ENCODE measurements around the gene IL17RE. TPM values are rescaled to one million over a fixed set of nuclear protein-coding genes. Genes with fewer than 3 reads are reported as not detected.
"Not testable (repeated sequence)": the region's sequence is repeated elsewhere in the genome, so short reads cannot be mapped to it uniquely, and the experiment has no call there.

IL17RE gene
- polyA plus RNA-seq, 1 donor from 2014 or later: 0.52 TPM

GRCh38 chr3:9937486-9938238 lies 35.0 kb downstream of the IL17RE start:
- H3K4me2 ChIP-seq (ENCODE audit: low read length): no peak overlapping the region
- H3K9ac ChIP-seq (ENCODE audit: low read length): no peak overlapping the region
- H3F3A ChIP-seq (ENCODE audit: insufficient read depth, low read length, poor library complexity, severe bottlenecking): no peaks in the 10 kb centered on the region
- no peaks in the 10 kb centered on the region for H3K36me3 ChIP-seq (ENCODE audit: insufficient read depth, low read length)
- no peak overlapping the region for H3K4me3 ChIP-seq (ENCODE audit: low read length)
- no peaks in the 10 kb centered on the region for H3K79me2 ChIP-seq (replicated peaks; ENCODE audit: insufficient read depth, low read length)
- no peaks in the 10 kb centered on the region for H4K20me1 ChIP-seq (ENCODE audit: insufficient read depth)
- H3K9me2 ChIP-seq (ENCODE audit: insufficient read depth, low read length): no peaks in the 10 kb centered on the region
- no peak for TF ChIP-seq CTCF (IDR thresholded peaks at IDR 0.05; ENCODE audit: poor library complexity, severe bottlenecking)
- TF ChIP-seq MXI1 (conservative IDR thresholded peaks at IDR 0.05; ENCODE audit: poor library complexity, severe bottlenecking): no peak
- TF ChIP-seq EP300 (conservative IDR thresholded peaks at IDR 0.05; ENCODE audit: poor library complexity, severe bottlenecking): no peak
- TF ChIP-seq, protein P1, sequence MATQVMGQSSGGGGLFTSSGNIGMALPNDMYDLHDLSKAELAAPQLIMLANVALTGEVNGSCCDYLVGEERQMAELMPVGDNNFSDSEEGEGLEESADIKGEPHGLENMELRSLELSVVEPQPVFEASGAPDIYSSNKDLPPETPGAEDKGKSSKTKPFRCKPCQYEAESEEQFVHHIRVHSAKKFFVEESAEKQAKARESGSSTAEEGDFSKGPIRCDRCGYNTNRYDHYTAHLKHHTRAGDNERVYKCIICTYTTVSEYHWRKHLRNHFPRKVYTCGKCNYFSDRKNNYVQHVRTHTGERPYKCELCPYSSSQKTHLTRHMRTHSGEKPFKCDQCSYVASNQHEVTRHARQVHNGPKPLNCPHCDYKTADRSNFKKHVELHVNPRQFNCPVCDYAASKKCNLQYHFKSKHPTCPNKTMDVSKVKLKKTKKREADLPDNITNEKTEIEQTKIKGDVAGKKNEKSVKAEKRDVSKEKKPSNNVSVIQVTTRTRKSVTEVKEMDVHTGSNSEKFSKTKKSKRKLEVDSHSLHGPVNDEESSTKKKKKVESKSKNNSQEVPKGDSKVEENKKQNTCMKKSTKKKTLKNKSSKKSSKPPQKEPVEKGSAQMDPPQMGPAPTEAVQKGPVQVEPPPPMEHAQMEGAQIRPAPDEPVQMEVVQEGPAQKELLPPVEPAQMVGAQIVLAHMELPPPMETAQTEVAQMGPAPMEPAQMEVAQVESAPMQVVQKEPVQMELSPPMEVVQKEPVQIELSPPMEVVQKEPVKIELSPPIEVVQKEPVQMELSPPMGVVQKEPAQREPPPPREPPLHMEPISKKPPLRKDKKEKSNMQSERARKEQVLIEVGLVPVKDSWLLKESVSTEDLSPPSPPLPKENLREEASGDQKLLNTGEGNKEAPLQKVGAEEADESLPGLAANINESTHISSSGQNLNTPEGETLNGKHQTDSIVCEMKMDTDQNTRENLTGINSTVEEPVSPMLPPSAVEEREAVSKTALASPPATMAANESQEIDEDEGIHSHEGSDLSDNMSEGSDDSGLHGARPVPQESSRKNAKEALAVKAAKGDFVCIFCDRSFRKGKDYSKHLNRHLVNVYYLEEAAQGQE (IDR thresholded peaks at IDR 0.05; ENCODE audit: borderline replicate concordance): no peak
- TF ChIP-seq TAF1 (IDR thresholded peaks at IDR 0.05; ENCODE audit: low read depth): no peak
- no peak for TF ChIP-seq RAD21 (conservative IDR thresholded peaks at IDR 0.05)
- H3K27ac ChIP-seq (ENCODE audit: low read length): no peak overlapping the region
- no peak overlapping the region for H2AFZ ChIP-seq (ENCODE audit: low read depth, low read length)
- no peaks in the 10 kb centered on the region for H3K9me3 ChIP-seq (ENCODE audit: low read length)
- H3K27me3 ChIP-seq (ENCODE audit: insufficient read depth, low read depth, low read length): no peaks in the 10 kb centered on the region

- H3K27me3 ChIP-seq (ENCODE audit: insufficient read depth, low read depth, low read length): no peaks in the 10 kb centered on the region
- no peaks in the 10 kb centered on the region for H3F3A ChIP-seq (ENCODE audit: insufficient read depth, low read length, poor library complexity, severe bottlenecking)
- no peaks in the 10 kb centered on the region for H3K36me3 ChIP-seq (ENCODE audit: insufficient read depth, low read length)
- no peak overlapping the region for H3K4me3 ChIP-seq (ENCODE audit: low read length)
- H3K9me2 ChIP-seq (ENCODE audit: insufficient read depth, low read length): no peaks in the 10 kb centered on the region
- no peak overlapping the region for H3K4me2 ChIP-seq (ENCODE audit: low read length)
- no peak overlapping the region for H2AFZ ChIP-seq (ENCODE audit: low read depth, low read length)
- H3K79me2 ChIP-seq (replicated peaks; ENCODE audit: insufficient read depth, low read length): no peaks in the 10 kb centered on the region
- no peaks in the 10 kb centered on the region for H3K9me3 ChIP-seq (ENCODE audit: low read length)
- TF ChIP-seq RAD21 (conservative IDR thresholded peaks at IDR 0.05): no peak
- no peak for TF ChIP-seq EZH2 (IDR thresholded peaks at IDR 0.05; ENCODE audit: borderline replicate concordance, insufficient read depth, low read length, poor library complexity, severe bottlenecking)
- TF ChIP-seq SMC3 (conservative IDR thresholded peaks at IDR 0.05; ENCODE audit: poor library complexity): no peak
- TF ChIP-seq POLR2AphosphoS5 (IDR thresholded peaks at IDR 0.05): no peak
- TF ChIP-seq CTCF (IDR thresholded peaks at IDR 0.05; ENCODE audit: poor library complexity, severe bottlenecking): no peak
- TF ChIP-seq, protein P1 (IDR thresholded peaks at IDR 0.05; ENCODE audit: borderline replicate concordance): no peak
- no peaks in the 10 kb centered on the region for H4K20me1 ChIP-seq (ENCODE audit: insufficient read depth)
- no peak overlapping the region for H3K9ac ChIP-seq (ENCODE audit: low read length)
- no peak overlapping the region for H3K27ac ChIP-seq (ENCODE audit: low read length)
Observed at GRCh38 chr3:9938966-9939365, 36.3 kb downstream of the IL17RE start.

DNA sequence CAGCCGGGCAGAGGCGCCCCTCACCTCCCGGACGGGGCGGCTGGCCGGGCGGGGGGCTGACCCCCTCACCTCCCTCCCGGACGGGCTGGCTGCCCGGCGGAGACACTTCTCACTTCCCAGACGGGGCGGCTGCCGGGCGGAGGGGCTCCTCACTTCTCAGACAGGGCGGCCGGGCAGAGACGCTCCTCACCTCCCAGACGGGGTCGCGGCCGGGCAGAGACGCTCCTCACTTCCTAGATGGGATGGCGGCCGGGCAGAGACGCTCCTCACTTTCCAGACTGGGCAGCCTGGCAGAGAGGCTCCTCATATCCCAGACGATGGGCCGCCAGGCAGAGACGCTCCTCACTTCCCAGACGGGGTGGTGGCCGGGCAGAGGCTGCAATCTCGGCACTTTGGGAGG lies 37.3 kb downstream of the IL17RE start:
- H3K4me3 ChIP-seq (ENCODE audit: low read length); H3K36me3 ChIP-seq (ENCODE audit: insufficient read depth, low read length); H3K9me2 ChIP-seq (ENCODE audit: insufficient read depth, low read length); H3K27ac ChIP-seq (ENCODE audit: low read length); H2AFZ ChIP-seq (ENCODE audit: low read depth, low read length); H3K79me2 ChIP-seq (replicated peaks; ENCODE audit: insufficient read depth, low read length); H3F3A ChIP-seq (ENCODE audit: insufficient read depth, low read length, poor library complexity, severe bottlenecking); H3K9ac ChIP-seq (ENCODE audit: low read length); H3K4me2 ChIP-seq (ENCODE audit: low read length); H4K20me1 ChIP-seq (ENCODE audit: insufficient read depth); H3K9me3 ChIP-seq (ENCODE audit: low read length); H3K27me3 ChIP-seq (ENCODE audit: insufficient read depth, low read depth, low read length): not testable (repeated sequence)

Measured in neural cell (in vitro differentiated cells).